Activated CD8-positive, alpha-beta T cell treated with anti-CD3 and anti-CD28 coated beads for 36 hours (primary cell): Measurements from ENCODE around the gene RDM1. TPM values are rescaled to one million over a fixed set of nuclear protein-coding genes. Genes with fewer than 3 reads are reported as not detected.

ENCODE experiments used
- ATAC-seq: fragments of 200-7000 bp; cut with Tn5 transposase; one replicate; pipeline ENCODE4 v1.10.0; 2021; ENCODE audit warnings: mild to moderate bottlenecking, moderate library complexity
- CTCF ChIA-PET: fragments of 350-600 bp; sonication (Branson Sonifier 250); formaldehyde crosslinking; loops from one replicate; lab custom pipeline; 2021; ENCODE audit warnings: antibody characterized with exemption; lab: Charles Lee
- POLR2A ChIA-PET: fragments of 350-600 bp; sonication (Branson Sonifier 250); formaldehyde crosslinking; loops from one replicate; lab custom pipeline; 2021; ENCODE audit warnings: antibody characterized with exemption; lab: Charles Lee
- DNase-seq: peaks from one replicate; pipeline ENCODE4 v3.0.0-alpha.2; 2020
- H3K27ac Mint-ChIP-seq: one replicate; pipeline ENCODE4 v1.8.0; 2021; ENCODE audit warnings: mild to moderate bottlenecking, mixed read lengths
- H3K27me3 Mint-ChIP-seq: one replicate; pipeline ENCODE4 v1.8.0; 2021; ENCODE audit warnings: mixed read lengths
- H3K36me3 Mint-ChIP-seq: one replicate; pipeline ENCODE4 v1.8.0; 2021; ENCODE audit warnings: low read depth, mixed read lengths
- H3K4me1 Mint-ChIP-seq: one replicate; pipeline ENCODE4 v1.8.0; 2021; ENCODE audit warnings: low read depth, mixed read lengths
- H3K4me3 Mint-ChIP-seq: one replicate; pipeline ENCODE4 v1.8.0; 2021; ENCODE audit warnings: mild to moderate bottlenecking, moderate library complexity, mixed read lengths
- H3K9me3 Mint-ChIP-seq: one replicate; pipeline ENCODE4 v1.8.0; 2021; ENCODE audit warnings: mixed read lengths
- intact Hi-C: fragments of 100-400 bp; cut with micrococcal nuclease; formaldehyde crosslinking; loops from one replicate; pipeline ENCODE4 v1.10.0; 2022
- total RNA-seq, 2 experiments: library from RNA; stranded (reverse); gene quantifications; one replicate each; pipeline ENCODE4 v1.2.3, GENCODE V29; 2021
- TF ChIP-seq, protein P1 (sequence below): fragments of 200-600 bp; IDR thresholded peaks from one replicate; pipeline ENCODE4 v1.8.0; 2022; ENCODE audit warnings: antibody characterized with exemption, mild to moderate bottlenecking

Gene RDM1
- total RNA-seq, 2 experiments from 2014 or later: 12.6 to 16.0 TPM

GRCh38 chr17:35912942-35913341 lies 17.6 kb downstream of the RDM1 start:
- no peaks in the 10 kb centered on the region for H3K27me3 Mint-ChIP-seq
- H3K4me3 Mint-ChIP-seq: no peak overlapping the region
- ChIA-PET POLR2A (interaction anchor here (0.7 to 1.7 kb wide), 3 partner anchors 10 to 103 kb away, joined by 3 to 5 read pairs (median 4); partner anchors contain the start of genes CCL5 and TAF15), CTCF (interaction anchor here (1.1 to 1.5 kb wide), 2 partner anchors 11 to 64 kb away, joined by 4 to 5 read pairs; no protein-coding TSS in a partner anchor)
- ATAC-seq (peak; percentile 77), DNase-seq (peak; percentile 34)
- TF ChIP-seq, protein P1, sequence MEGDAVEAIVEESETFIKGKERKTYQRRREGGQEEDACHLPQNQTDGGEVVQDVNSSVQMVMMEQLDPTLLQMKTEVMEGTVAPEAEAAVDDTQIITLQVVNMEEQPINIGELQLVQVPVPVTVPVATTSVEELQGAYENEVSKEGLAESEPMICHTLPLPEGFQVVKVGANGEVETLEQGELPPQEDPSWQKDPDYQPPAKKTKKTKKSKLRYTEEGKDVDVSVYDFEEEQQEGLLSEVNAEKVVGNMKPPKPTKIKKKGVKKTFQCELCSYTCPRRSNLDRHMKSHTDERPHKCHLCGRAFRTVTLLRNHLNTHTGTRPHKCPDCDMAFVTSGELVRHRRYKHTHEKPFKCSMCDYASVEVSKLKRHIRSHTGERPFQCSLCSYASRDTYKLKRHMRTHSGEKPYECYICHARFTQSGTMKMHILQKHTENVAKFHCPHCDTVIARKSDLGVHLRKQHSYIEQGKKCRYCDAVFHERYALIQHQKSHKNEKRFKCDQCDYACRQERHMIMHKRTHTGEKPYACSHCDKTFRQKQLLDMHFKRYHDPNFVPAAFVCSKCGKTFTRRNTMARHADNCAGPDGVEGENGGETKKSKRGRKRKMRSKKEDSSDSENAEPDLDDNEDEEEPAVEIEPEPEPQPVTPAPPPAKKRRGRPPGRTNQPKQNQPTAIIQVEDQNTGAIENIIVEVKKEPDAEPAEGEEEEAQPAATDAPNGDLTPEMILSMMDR: no peak
- H3K27ac Mint-ChIP-seq: no peak overlapping the region
- H3K9me3 Mint-ChIP-seq: no peaks in the 10 kb centered on the region
- peaks cover 5% of the 10 kb centered on the region for H3K36me3 Mint-ChIP-seq
- peaks cover 35% of the 10 kb centered on the region for H3K4me1 Mint-ChIP-seq
- intact Hi-C loops: no loop called here

- Mint-ChIP-seq H3K27me3 (no peaks in the 10 kb centered on the region), H3K36me3 (peaks cover 5% of the 10 kb centered on the region), H3K4me3 (no peak overlapping the region), H3K4me1 (peaks cover 35% of the 10 kb centered on the region), H3K9me3 (no peaks in the 10 kb centered on the region), H3K27ac (no peak overlapping the region)
- TF ChIP-seq, protein P1: no peak
- DNase-seq: no peak
- intact Hi-C loops: no loop called here
- ChIA-PET CTCF (interaction anchor here (1.1 to 3.4 kb wide), 4 partner anchors 11 to 236 kb away, joined by 4 to 10 read pairs (median 6); no protein-coding TSS in a partner anchor), POLR2A (interaction anchor here (1.1 to 1.7 kb wide), 3 partner anchors 9 to 37 kb away, joined by 3 to 5 read pairs (median 3); partner anchors contain the start of gene CCL5)
- ATAC-seq: no peak
These were observed 18.1 kb downstream of the RDM1 start for GRCh38 chr17:35912339-35912912.

GRCh38 chr17:35909408-35909807 lies 21.2 kb downstream of the RDM1 start:
- ChIA-PET CTCF (interaction anchor here (1.2 to 3.4 kb wide), 2 partner anchors 40 to 239 kb away, joined by 3 to 8 read pairs; no protein-coding TSS in a partner anchor), POLR2A (interaction anchor here (0.9 to 1.7 kb wide), 3 partner anchors 10 to 31 kb away, joined by 3 to 4 read pairs (median 3); no protein-coding TSS in a partner anchor)
- Mint-ChIP-seq H3K36me3 (peaks cover 5% of the 10 kb centered on the region), H3K27me3 (no peaks in the 10 kb centered on the region), H3K4me3 (no peak overlapping the region), H3K27ac (no peak overlapping the region), H3K4me1 (peaks cover 26% of the 10 kb centered on the region), H3K9me3 (no peaks in the 10 kb centered on the region)
- intact Hi-C loops: no loop called here
- TF ChIP-seq, protein P1: no peak
- DNase-seq (no peak), ATAC-seq (no peak)

- H3K27ac Mint-ChIP-seq: no peak overlapping the region
- DNase-seq: no peak
- intact Hi-C loops: no loop called here
- ChIA-PET POLR2A (no interaction called here), CTCF (interaction anchor here (0.6 to 1.5 kb wide), 6 partner anchors 8 to 316 kb away, joined by 3 to 4 read pairs (median 3); no protein-coding TSS in a partner anchor)
- H3K4me3 Mint-ChIP-seq: no peak overlapping the region
- H3K9me3 Mint-ChIP-seq: no peaks in the 10 kb centered on the region
- H3K4me1 Mint-ChIP-seq: peaks cover 21% of the 10 kb centered on the region
- no peaks in the 10 kb centered on the region for H3K27me3 Mint-ChIP-seq
- ATAC-seq: no peak
- TF ChIP-seq, protein P1: no peak
- H3K36me3 Mint-ChIP-seq: peaks cover 2% of the 10 kb centered on the region
These were observed 22.9 kb downstream of the RDM1 start for GRCh38 chr17:35907691-35908090.
